ENCODE measurements around the gene AFTPH. TPM values are rescaled to one million over a fixed set of nuclear protein-coding genes. Genes with fewer than 3 reads are reported as not detected.

AFTPH gene
- polyA plus RNA-seq, 2 of the 4 experiments (the other 2 are of a cell fraction), result 24.0 to 51.4 TPM

DNA sequence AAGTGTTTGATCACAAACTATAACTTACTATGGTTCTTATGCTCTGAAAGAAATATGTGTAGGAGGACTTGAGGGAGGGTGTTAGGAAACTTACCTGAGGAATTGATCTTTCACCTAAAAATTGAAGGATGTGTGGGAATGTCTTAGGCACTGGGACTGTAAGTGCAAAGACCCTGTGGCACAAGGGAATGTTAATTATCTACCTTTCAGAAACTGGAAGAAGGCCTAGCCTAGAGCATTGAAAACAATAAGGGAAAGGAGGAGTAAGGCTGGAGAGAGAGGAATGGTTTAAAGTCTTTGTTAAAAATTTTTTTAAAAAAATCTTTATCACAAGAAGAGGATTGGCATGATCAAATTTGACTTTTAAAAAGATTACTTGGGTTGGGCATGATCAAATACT, 7.9 kb downstream of the AFTPH start:
- Histone ChIP-seq H3K4me3 (no peak overlapping the region), H3K9me3 (no peaks in the 10 kb centered on the region), H3K4me1 (peaks cover 20% of the 10 kb centered on the region; the same call in 2 of the 3 replicates), H3K4me2 (no peak overlapping the region), H3K27ac (no peak overlapping the region)
- DNase-seq (ENCODE audit: low read depth in 1 of 2, low spot score in 1 of 2), result no peak
- ChIA-PET CTCF (interaction anchor here (1.3 to 2.8 kb wide), 3 partner anchors 9 to 201 kb away, joined by 3 to 11 read pairs (median 6); partner anchors contain the start of gene AFTPH), POLR2A (no interaction called here)
- no peak for TF ChIP-seq HOXB13 (CRISPR knock-in tag; IDR thresholded peaks at IDR 0.05; ENCODE audit: low read depth)
- no peak for TF ChIP-seq NFE2L2 (conservative IDR thresholded peaks at IDR 0.05; ENCODE audit: low read length)
- no peak for TF ChIP-seq ZC3H11A (IDR thresholded peaks at IDR 0.05)
- no peak for TF ChIP-seq TFCP2L1 (CRISPR knock-in tag; IDR thresholded peaks at IDR 0.05)
- TF ChIP-seq RAD21 (conservative IDR thresholded peaks at IDR 0.05 in 1 of 2, IDR thresholded peaks at IDR 0.05 in 1 of 2), result no peak
- no peak for TF ChIP-seq CHD2 (IDR thresholded peaks at IDR 0.05; ENCODE audit: low read length, partially characterized antibody)
- no peak for TF ChIP-seq EHF (CRISPR knock-in tag; IDR thresholded peaks at IDR 0.05)
- ATAC-seq, result no peak
- FAIRE-seq, result no peak

GRCh38 chr2:64533882-64534281, 9.8 kb downstream of the AFTPH start:
- TF ChIP-seq RCOR1 (IDR thresholded peaks at IDR 0.05; ENCODE audit: low read depth, low read length) (no peak), HOXB5 (CRISPR knock-in tag; IDR thresholded peaks at IDR 0.05) (no peak), GATA3 (IDR thresholded peaks at IDR 0.05; ENCODE audit: borderline replicate concordance) (no peak), RAD21 (conservative IDR thresholded peaks at IDR 0.05 in 1 of 2, IDR thresholded peaks at IDR 0.05 in 1 of 2) (no peak), CHD2 (IDR thresholded peaks at IDR 0.05; ENCODE audit: low read length, partially characterized antibody) (no peak)
- Histone ChIP-seq H3K9me3 (no peaks in the 10 kb centered on the region), H3K4me1 (peaks cover 39% of the 10 kb centered on the region), H3K4me2 (no peak overlapping the region), H3K27ac (no peak overlapping the region), H3K4me3 (no peak overlapping the region)
- FAIRE-seq (no peak), DNase-seq (ENCODE audit: low read depth in 1 of 2, low spot score in 1 of 2) (no peak), ATAC-seq (no peak)
- CTCF ChIA-PET, result interaction anchor here (1.0 to 1.5 kb wide), 4 partner anchors 19 to 203 kb away, joined by 3 to 5 read pairs (median 4); no protein-coding TSS in a partner anchor
- POLR2A ChIA-PET, result no interaction called here

GRCh38 chr2:64534363-64534762, 10.2 kb downstream of the AFTPH start:
- POLR2A ChIA-PET, result no interaction called here
- Histone ChIP-seq H3K4me2 (no peak overlapping the region), H3K9me3 (no peaks in the 10 kb centered on the region), H3K4me3 (no peak overlapping the region), H3K4me1 (peaks cover 44% of the 10 kb centered on the region), H3K27ac (no peak overlapping the region)
- CTCF ChIA-PET, result interaction anchor here (1.2 kb wide), 1 partner anchor 47 kb away, joined by 3 read pairs; no protein-coding TSS in a partner anchor
- FAIRE-seq, result no peak
- no peak for TF ChIP-seq TFCP2L1 (CRISPR knock-in tag; IDR thresholded peaks at IDR 0.05)
- no peak for TF ChIP-seq FOSL2 (IDR thresholded peaks at IDR 0.05)
- TF ChIP-seq FOSL2 (CRISPR knock-in tag; IDR thresholded peaks at IDR 0.05), result no peak
- no peak for TF ChIP-seq SREBF2 (IDR thresholded peaks at IDR 0.05)
- no peak for TF ChIP-seq KDM1A (IDR thresholded peaks at IDR 0.05; ENCODE audit: low read depth)
- TF ChIP-seq POLR2A (IDR thresholded peaks at IDR 0.05; ENCODE audit: low read length), result no peak
- TF ChIP-seq PBX3 (IDR thresholded peaks at IDR 0.05), result no peak
- TF ChIP-seq FOSB (CRISPR knock-in tag; IDR thresholded peaks at IDR 0.05), result no peak
- no peak for TF ChIP-seq EP300 (IDR thresholded peaks at IDR 0.05)
- TF ChIP-seq ZNF302 (CRISPR knock-in tag; IDR thresholded peaks at IDR 0.05), result no peak
- TF ChIP-seq NFE2L2 (conservative IDR thresholded peaks at IDR 0.05; ENCODE audit: low read length), result no peak
- TF ChIP-seq KDM5A (IDR thresholded peaks at IDR 0.05), result no peak
- no peak for TF ChIP-seq JUN (IDR thresholded peaks at IDR 0.05)
- no peak for TF ChIP-seq MAFK (IDR thresholded peaks at IDR 0.05; ENCODE audit: partially characterized antibody)
- no peak for TF ChIP-seq MAZ (IDR thresholded peaks at IDR 0.05; ENCODE audit: borderline replicate concordance, low read depth, low read length)
- TF ChIP-seq RAD21 (conservative IDR thresholded peaks at IDR 0.05 in 1 of 2, IDR thresholded peaks at IDR 0.05 in 1 of 2), result no peak
- no peak for DNase-seq (ENCODE audit: low read depth in 1 of 2, low spot score in 1 of 2)
- no peak for ATAC-seq
- WGBS (ENCODE audit: missing lambda C conversion rate), result 95% methylated on average over 3 of the region's 3 CpGs

GRCh38 chr2:64535024-64535423, 10.9 kb downstream of the AFTPH start:
- WGBS (ENCODE audit: missing lambda C conversion rate), result 92% methylated on average over 1 of the region's 1 CpG

More at GRCh38 chr2:64535024-64535423, 10.9 kb downstream of the AFTPH start:
- TF ChIP-seq NR3C1 (IDR thresholded peaks at IDR 0.05) (no peak), HOXA7 (CRISPR knock-in tag; IDR thresholded peaks at IDR 0.05) (no peak), PBX3 (IDR thresholded peaks at IDR 0.05) (no peak), HOXB13 (CRISPR knock-in tag; IDR thresholded peaks at IDR 0.05; ENCODE audit: low read depth) (no peak), ZSCAN20 (CRISPR knock-in tag; IDR thresholded peaks at IDR 0.05) (no peak), HOXB5 (CRISPR knock-in tag; IDR thresholded peaks at IDR 0.05) (no peak), TP53 (CRISPR knock-in tag; IDR thresholded peaks at IDR 0.05) (no peak)
- no peak for ATAC-seq
- no peak overlapping the region for H3K27ac ChIP-seq
- no peaks in the 10 kb centered on the region for H3K9me3 ChIP-seq
- FAIRE-seq, result peak; percentile 65
- POLR2A ChIA-PET, result no interaction called here
- H3K4me2 ChIP-seq, result no peak overlapping the region
- DNase-seq (ENCODE audit: low read depth in 1 of 2, low spot score in 1 of 2), result no peak
- CTCF ChIA-PET, result interaction anchor here (1.2 kb wide), 1 partner anchor 47 kb away, joined by 3 read pairs; no protein-coding TSS in a partner anchor
- no peak overlapping the region for H3K4me3 ChIP-seq
- H3K4me1 ChIP-seq, result peaks cover 50% of the 10 kb centered on the region

Data from A549 (cell line).